HG03064 (cell line): ENCODE data around the gene DCUN1D3.
"Not testable (repeated sequence)": the region's sequence is repeated elsewhere in the genome, so short reads cannot be mapped to it uniquely, and the experiment has no call there.

Source experiments
- ATAC-seq: cut with Tn5 transposase; IDR thresholded peaks from one replicate; pipeline ENCODE4 v1.9.1; 2021; ENCODE audit warnings: low read depth; ENCODE audit not compliant: unreplicated experiment

The DCUN1D3 gene, protein sequence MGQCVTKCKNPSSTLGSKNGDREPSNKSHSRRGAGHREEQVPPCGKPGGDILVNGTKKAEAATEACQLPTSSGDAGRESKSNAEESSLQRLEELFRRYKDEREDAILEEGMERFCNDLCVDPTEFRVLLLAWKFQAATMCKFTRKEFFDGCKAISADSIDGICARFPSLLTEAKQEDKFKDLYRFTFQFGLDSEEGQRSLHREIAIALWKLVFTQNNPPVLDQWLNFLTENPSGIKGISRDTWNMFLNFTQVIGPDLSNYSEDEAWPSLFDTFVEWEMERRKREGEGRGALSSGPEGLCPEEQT

DNA sequence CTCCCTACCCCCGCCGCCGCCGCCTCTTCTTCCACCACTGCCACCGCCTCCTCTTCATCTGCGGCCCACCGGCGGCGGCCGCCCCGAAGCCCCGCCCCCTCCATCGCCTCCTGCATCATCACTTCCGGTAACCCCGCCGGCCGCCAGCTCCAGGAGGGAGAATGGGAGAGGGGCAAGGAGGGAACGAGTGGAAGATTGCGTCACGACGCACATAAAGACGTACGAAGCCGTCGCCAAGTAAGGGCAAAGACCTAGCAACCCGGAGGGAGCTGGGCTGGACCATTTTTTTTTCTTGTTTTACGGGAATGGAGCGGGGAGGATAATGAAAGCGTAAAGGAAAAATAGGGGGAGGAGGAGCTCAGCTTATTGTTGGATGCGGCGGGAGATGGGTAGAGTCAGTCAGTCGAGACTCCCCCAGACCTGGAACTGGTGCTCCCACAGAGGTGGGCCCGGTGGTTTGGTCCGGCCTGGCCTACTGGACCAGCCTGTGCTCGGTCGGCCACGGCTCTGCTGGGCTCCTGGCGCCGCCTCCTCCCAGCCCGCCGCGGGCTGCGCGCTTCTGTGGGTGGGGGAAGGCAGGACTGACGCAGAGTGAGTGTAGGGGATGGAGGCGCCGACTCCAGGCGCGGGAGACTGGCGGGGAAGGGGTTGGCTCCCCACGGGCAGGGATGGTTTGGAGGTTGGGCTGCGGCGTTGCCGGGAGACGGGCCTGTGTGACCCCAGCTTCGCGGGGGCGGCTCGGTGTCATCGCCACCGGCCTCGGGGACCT is at the start of gene DCUN1D3, which contains the start of gene LYRM1:
TSS of gene DCUN1D3 (minus strand) at position 60 of the 769 bp plus-strand sequence. CDS start 37,820 bp downstream, outside the sequence.
TSS of gene LYRM1 (plus strand) at position 473 of the 769 bp plus-strand sequence. CDS start 14,785 bp downstream, outside the sequence.
- ATAC-seq: peak; percentile 57

DNA sequence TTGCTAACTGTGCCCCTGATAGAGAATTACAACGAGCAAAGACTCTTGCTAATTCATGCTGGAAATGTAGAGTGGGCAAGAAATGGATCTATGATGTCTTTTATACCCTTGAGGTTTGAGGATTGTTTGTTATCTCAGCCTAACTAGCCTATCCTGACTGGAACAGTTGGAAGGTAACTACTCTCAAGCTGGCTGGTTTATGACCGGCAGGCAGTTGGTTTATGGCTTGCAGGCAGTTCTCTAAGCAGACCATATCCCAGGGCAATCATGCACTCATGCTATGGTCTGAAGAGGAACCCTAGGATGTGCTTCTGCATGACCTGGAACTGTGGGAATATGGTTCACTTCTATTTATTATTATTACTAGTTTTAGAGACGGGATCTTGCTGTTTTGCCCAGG is 49.5 kb upstream of the DCUN1D3 start:
- ATAC-seq: no peak

DNA sequence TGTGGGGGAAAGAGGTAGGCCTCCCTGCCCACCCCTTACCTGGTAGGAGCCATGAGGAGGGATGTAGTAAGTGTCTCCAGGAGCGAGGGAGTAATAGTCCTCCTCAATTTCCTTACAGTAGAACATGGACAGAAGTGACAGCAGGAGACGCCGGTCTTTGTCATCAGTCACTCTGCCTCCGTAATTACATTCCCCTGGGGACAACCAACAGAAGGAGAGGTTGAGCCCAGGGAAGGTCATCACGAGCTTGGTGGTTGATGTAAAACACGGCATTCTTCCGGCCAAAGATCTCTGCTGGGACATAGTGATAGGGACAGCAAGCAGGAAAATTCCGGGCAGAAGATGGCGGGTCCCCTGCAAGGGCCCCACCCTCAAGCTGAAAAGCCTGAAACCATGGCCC is 48.3 kb upstream of the DCUN1D3 start:
- no peak for ATAC-seq

DNA sequence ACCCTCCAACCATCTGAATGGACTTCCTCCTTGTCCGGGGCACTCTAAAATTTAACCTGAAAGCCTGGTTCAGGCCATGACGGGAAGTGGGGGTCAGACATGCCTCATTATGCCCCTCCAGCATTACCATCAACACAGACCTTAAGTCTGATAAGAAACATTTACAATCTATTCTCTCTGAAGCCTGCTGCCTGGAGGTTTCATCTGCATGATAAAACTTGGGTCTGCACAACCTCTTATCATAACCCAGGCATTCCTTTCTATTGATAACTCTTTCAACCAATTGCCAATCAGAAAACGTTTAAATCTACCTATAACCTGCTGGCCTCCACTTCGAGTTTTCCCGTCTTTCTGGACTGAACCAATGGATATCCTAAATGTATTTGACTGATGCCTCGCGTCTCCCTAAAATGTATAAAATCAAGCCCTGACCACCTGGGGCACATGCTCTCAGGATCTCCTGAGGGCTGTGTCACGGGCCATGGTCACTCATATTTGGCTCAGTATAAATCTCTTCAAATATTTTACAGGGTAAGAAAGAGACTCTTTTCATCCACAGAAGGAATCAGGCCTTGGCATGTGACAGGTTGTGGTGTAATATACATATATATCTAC is 46.0 kb upstream of the DCUN1D3 start:
- ATAC-seq: no peak

DNA sequence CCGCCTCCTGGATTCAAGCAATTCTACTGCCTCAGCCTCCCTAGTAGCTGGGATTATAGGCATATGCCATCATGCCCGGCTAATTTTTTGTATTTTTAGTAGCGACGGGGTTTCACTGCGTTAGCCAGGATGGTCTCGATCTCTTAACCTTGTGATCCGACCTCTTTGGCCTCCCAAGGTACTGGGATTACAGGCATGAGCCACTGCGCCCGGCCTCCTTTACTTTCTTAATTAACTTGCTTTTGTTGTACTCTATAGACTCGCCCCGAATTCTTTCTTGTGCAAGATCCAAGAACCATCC is 45.4 kb upstream of the DCUN1D3 start:
- not testable (repeated sequence) for ATAC-seq

DNA sequence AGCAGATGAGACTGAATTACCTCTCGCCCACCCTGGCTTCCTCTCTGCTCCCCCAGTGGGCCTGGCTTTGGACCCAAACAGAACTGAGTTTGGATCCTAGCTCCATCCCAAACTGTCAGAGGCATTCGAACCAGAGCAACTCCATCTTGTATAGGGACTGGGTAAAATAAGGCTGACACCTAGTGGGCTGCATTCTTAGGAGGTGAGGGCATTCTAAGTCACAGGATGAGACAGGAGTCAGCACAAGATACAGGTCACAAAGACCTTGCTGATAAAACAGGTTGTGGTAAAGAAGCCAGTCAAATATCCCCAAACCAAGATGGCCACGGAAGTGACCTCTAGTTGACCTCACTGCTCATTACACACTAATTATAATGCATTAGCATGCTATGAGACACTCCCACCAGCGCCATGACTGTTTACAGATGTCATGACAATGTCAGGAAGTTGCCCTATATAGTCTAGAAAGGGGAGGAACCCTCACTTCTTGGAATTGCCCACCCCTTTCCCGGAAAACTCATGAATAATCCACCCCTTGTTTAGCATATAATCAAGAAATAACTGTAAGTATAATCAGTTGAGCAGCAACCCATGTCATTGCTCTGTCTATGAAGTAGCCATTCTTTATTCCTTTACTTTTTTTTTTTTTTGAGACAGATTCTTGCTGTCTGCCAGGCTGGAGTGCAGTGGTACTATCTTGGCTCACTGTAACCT is 44.9 kb upstream of the DCUN1D3 start:
- no peak for ATAC-seq

DNA sequence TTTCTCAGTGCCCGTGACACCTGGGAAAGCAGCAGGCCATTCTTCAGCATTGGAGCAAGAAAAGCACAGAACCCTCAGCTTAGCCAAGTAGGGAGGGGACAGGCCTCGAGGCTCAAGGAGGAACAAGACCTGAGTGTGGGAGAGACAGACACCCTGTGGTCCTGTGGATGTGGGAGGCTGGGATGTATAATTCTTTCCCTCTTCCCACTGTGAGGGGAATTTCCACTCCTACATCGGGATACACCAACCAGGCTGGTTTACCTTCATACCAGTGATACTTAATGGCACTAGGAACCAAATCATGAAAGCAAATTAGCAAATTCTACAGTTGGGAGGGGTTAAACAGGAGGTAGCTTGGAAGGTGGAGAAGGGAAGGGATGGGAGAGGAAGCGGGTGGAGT is 42.1 kb upstream of the DCUN1D3 start:
- ATAC-seq: no peak

DNA sequence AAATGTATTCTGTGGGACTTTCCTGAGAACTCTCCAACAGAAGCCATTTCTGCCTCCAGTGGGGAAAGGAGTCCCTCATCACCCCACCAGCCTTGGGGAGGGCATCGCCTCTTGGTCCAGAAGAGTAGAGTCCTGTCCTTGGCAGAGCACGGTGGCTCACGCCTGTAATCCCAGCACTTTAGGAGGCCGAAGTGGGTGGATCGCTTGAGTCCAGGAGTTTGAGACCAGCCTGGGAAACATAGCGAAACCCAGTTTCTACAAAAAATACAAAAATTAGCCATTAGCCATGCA is 41.4 kb upstream of the DCUN1D3 start:
- no peak for ATAC-seq

DNA sequence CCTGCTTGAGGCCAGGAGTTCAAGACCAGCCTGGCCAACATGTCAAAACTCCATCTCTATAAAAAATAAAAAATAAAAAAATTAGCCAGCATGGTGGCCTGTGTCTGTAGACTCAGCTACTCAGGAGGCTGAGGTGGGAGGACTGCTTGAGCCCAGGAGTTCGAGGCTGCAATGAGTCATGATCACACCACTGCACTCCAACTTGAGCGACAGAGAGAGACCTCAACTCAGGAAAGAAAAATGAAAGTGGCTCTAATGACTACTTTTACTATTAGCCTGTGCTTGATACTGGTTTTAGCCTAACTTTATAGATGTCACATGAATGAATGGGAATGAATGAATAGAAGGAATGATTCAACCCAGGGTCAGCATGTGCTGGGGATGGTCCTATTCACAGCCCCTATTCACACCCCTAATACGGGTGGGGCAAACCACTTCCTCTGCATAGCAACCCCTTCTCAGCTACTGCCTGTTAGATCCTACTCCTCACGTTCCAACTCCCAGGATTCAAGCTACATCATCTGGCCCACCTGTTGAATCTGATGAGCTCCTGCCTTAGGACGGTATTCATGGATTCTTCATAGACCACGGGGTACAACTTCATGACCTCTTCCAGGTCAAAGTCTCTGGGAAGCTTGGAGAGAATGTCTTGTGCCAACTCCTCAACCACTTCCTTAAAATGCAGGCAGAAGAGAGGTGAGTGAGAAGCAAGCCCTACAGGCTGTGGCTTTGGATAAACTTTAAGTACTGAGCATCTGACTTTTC is 40.9 kb upstream of the DCUN1D3 start:
- no peak for ATAC-seq

DNA sequence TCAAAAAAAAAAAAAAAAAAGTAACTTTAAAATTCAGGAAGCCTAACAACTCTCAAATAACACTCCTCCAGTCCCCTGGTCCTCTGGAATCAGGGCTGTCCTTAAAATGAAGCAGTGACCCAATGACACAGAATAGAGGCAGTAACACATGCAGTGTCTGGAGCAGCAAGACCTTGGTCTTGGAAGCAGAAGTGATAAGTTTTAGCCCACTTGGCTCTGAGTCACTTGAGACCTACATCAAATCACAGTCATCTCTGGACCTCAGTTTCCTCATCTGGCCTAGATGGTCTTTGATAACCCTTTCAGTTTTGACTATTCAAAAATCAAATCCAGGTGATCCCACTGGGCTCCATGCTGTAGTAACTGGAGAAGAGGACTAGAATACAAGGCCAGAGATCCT is 39.5 kb upstream of the DCUN1D3 start:
- no peak for ATAC-seq

DNA sequence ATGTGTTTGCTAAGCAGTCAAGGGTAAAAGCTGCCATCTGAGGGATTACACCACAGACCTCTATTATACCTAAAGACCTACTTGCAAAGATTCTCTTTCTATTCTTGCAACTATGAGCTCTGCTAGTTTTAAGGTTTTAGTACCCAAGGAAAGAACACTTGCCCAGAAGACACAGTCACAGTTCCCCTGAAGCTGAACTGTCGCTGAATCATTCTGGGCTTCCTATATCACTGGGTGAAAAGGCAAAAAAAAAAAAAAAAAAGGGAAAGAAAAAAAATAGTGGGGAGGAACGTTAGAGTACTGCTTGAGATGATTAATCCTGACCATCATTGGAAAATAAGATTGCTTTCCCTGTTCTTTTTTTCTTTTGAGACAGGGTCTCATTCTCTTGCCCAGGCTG is 38.3 kb upstream of the DCUN1D3 start:
- no peak for ATAC-seq

DNA sequence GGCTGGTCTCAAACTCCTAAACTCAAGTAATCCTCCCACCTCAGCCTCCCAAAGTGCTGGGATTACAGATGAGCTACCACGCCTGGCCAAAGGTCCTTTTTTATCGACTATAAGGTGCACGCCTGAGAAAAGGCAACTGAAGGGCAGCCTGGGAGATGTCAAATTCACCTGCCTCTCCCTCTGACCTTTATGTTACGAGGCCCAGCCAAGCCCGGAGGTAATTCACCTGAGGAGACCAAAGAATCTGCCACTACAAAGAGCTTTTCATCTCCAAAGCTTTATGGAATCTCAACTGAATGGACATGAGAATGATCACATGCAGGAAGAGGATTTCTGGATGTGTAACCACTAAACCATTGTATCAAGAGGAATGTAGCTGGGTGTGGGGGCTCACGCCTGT is 37.6 kb upstream of the DCUN1D3 start:
- ATAC-seq: no peak

DNA sequence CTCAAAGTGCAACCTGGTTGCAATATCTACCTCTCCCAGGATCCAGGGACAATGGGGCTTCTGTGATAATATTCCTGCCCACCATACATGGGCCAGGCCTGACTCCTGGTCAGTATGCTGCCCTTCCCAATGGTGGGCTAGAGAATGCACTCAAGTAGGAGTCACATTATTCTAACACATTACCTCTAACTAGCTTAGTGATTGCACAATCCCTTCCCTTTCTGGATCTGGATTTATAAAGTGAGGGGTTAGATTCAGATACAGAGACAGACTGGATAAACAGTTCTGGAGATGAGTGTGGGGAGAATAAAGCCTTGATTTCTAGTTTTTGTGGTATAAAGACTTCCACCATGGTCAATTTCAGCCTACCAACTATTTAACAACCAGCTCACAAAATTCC is 33.4 kb upstream of the DCUN1D3 start:
- no peak for ATAC-seq

DNA sequence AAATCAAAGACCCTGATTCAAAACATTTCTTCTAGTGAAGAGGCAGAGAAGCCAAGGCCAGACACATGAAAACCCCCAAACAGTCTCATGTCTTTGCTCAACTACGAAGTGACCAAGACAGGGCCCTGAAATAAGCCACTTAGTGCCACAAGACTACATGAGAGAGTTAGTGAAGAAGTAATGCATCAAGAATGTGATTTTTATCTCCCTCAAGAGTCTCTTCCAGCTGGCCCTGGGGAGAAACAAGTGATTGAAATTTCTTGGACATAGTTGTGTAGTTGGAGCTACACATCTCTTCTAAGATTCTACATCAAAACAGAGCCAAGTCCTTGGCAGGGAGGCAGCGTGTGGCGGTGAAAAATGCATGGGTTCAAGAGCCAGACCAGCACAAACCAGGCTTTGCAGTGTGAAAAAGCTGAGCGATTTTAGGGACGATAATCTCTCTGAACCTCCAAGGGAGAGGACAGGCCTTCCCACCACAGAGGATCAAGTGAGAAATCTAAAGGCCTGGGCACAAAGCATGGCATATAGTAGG is 31.0 kb upstream of the DCUN1D3 start:
- no peak for ATAC-seq

DNA sequence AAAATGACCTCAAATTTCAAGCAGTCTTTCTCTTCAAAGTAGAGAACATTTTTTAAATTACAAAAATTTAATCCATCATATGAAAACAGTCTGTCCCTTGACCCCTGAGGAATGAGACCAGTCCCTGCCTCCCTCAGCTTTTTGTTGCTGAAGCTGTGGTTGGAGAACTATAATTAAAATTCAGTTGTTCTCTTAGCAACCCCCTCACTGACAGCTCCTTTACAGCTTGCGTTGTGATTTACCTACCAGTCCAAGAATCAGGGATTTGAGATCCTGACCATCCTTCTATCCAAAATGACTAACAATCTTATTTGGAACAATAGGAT is 30.2 kb upstream of the DCUN1D3 start:
- ATAC-seq: no peak

DNA sequence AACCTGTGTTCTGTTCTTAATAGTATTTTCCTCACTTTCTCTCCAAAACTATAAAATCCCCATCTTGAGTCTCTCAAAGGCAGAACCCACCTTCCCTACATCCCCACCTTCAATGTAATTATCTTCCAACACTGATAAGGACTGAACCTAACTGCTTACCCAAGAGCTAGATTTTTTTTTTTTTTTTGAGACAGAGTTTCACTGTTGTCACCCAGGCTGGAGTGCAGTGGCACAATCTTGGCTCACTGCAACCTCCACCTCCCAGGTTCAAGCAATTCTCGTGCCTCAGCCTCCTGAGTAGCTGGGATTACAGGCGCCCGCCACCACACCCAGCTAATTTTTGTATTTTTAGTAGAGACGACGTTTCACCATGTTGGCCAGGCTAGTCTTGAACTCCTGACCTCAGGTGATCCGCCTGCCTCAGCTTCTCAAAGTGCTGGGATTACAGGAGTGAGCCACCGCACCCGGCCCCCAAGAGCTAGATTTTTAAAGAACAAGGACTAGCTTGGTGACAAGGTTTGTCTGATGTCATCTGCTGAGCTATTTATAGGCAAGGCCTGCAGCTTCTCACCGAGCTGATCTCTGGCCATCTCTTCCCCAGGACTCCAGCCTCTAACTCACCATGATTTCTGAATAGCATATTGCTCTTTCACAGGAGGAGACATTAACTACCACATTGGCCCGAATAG is 29.7 kb upstream of the DCUN1D3 start:
- ATAC-seq: not testable (repeated sequence)

DNA sequence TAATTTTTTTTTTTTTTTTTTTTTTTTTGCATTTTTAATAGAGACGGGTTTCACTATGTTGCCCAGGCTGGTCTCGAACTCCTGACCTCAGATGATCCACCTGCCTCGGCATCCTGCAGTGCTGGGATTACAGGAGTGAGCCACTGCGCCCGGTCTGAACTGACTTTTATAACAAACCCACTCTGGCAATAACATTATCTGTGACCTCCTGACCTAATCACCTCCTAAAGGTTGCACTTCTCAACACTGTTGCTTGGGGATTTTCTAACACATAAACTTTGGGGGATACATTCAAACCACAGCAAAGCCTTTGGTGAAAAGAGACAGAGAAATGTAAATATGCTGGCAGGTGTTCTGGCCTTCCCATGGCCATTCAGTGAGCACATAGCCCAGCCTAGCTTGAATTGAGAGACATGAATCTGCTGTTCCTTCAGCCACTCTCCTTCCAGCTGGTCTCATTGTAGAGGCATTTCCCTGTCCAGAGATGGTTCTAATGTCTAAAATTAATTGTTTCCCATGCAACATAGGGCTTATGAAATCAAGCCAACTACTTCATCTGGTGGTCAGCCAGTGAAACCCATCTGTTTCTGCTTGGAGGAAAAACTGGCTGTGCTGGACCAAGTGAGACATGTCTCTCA is 28.7 kb upstream of the DCUN1D3 start:
- ATAC-seq: no peak

DNA sequence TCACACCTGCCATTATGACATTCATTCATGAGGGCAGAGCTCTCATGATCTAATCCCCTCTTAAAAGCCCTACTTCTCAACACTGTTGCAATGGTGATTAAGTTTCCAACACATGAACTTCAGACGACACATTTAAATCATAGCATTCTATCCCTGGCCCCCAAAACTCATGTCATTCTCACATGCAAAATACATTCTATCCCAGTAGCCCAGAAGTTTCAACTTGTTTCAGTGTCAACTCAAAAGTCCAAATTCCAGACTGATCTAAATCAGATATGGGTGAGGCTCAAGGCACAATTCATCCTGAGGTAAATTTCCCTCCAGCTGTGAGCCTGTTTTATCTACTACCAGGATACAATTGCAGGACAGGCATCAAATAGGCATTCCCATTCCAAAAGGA is 25.6 kb upstream of the DCUN1D3 start:
- ATAC-seq: no peak

DNA sequence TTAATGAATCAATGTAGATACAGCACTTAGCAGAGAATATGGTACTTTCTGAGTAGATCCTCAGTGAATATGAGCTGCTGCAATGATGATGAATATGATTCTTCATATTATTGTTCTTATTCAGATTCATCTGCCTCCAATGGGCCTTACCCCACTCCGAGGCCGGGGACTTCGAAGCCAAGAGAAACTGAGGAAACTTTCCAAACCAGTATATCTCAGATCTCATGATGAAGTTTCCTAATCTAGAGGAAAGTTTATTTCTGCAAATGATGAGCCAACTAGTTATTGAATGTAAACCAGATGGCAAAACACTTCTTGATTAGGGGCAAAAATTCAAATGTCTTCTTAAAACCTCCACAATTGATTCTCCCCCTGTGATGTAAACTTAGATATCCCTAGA is 23.7 kb upstream of the DCUN1D3 start:
- ATAC-seq: no peak
